Cardiac fibroblast (primary cell): ENCODE measurements around the gene CD79A.

Experiments
- DNase-seq, 2 donors: peaks; one replicate each; pipeline versions ENCODE4 v3.0.0 to v3.0.0-alpha.2; 2010; ENCODE audit warnings: low read depth in 2 of 2
- H3K4me3 ChIP-seq, 2 donors: replicated peaks in 1 of 2; 1 replicate in 1 of 2; 2 replicates in 1 of 2; pipeline ENCODE4 v1.5.1; 2011; ENCODE audit warnings: low read depth in 2 of 2, low read length in 2 of 2, mild to moderate bottlenecking in 2 of 2, moderate library complexity in 1 of 2
- CTCF ChIP-seq: IDR thresholded peaks from one replicate; pipeline ENCODE4 v1.5.1; 2011; ENCODE audit warnings: low read depth, mild to moderate bottlenecking, low read length, inconsistent platforms

The CD79A gene

GRCh38 chr19:41853768-41854167, 23.3 kb upstream of the CD79A start:
- no peak overlapping the region for H3K4me3 ChIP-seq
- TF ChIP-seq CTCF = no peak
- DNase-seq = no peak

DNA sequence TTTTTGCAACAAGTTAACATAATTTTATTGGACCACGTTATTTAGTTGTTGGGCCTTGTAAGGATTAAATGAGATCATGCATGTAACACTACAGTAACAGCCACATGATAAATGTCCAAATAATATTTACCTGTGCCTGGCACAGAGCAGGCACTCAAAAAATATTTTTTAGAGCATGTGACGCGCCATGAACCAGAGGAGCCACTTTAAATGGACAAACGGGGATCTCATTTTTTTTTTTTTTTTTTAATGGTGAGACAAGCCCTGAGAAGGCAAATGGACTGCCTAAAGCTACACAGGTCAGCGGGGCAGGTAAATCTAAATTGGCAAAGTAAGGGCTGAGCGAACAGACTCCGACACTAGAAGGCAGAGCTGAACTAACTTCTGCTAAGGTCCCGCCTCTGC, 17.9 kb upstream of the CD79A start:
- TF ChIP-seq CTCF = no peak
- H3K4me3 ChIP-seq = peak overlapping the region; percentile 22 to 40
- DNase-seq = no peak

DNA sequence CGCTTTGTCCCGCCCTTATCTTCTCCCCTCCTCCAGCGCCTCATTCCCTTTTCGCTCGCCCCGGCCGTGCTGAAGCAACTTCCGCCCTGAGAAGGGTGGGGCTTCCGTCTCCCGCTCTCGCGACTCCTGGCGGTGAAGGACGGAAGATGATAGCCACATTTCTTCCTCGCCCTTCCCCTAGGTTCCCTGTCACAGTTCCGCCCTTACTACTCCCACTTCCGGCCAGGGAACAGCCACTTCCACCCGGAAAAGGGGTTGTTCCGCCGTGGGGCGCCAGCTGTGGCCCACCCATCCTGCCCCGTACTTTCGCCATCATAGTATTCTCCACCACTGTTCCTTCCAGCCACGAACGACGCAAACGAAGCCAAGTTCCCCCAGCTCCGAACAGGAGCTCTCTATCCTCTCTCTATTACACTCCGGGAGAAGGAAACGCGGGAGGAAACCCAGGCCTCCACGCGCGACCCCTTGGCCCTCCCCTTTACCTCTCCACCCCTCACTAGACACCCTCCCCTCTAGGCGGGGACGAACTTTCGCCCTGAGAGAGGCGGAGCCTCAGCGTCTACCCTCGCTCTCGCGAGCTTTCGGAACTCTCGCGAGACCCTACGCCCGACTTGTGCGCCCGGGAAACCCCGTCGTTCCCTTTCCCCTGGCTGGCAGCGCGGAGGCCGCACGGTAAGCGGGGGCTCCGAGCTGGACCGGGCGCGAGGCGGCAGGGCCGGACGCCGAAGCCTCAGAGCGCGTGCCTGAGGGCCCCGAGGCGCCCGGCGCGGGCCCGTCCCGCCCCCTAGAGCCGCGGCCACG, 17.3 kb upstream of the CD79A start, which contains the start of gene RPS19:
RPS19 (plus strand) TSS at position 638 of the 801 bp plus-strand sequence. CDS start 520 bp downstream, outside the sequence.
- peak within 1 kb of the TSS; percentile 68 to 95 for H3K4me3 ChIP-seq
- peak; percentile 62 for TF ChIP-seq CTCF
- peak; percentile 99 for DNase-seq

DNA sequence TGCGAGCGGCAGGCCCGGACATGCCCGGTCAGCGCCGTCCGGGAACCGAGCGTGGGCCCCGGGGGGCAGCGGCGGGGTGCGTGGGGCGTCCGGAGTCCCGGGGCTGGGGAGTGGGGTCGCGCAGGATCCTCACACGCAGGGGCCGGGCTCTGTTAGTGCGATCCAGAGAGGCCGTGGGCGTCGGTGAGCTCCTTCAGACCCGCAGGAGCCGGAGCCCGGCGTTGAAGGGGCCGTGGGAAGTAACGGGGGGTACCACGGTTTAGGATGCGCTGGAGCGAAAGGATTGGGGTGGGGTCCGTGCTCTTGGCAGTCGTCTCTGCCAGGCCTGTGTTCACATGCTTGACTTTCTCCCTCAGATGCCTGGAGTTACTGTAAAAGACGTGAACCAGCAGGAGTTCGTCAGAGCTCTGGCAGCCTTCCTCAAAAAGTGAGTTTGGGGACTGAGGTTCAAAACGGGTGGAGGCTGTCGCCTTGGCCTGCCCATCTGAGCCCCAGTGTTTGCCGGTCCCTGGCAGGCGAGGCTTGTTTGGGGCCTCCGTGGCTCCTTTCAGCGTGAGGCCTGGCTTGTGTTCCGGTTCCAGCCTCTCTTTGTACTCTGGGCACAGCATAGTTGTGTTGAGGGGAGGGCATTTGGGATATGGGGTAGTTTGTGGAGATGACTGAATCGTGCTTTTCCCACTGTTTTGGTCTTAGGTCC, 16.5 kb upstream of the CD79A start:
- H3K4me3 ChIP-seq = peak overlapping the region; percentile 68 to 95
- no peak for TF ChIP-seq CTCF
- DNase-seq = peak; percentile 34 to 44

DNA sequence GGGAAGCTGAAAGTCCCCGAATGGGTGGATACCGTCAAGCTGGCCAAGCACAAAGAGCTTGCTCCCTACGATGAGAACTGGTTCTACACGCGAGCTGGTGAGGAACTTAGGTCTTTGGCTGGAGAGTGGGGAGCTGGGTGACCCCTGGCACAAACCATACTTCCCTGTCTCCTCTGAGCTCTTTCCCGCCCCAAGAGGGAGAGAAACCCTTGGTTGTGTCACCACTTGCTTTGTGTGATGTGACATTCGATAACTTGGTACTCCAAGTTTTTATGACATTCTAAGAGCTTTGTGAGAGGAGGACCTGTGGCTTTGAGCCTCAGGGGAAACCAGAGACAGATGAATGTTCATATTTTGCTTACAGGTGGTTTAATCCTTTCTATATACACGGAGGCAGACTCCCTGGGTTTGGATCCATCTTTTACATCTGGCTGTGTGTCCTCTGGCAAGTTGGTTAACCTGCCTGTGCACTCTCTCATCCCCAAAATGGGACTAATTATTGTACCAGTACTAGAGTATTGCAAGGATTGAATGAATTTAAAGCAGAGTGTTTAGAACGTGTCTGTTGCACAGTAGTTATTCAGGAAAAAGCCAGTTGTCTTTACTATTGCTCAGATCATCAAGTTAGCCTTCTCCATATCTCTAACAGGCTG, 15.8 kb upstream of the CD79A start:
- peak overlapping the region; percentile 68 to 95 for H3K4me3 ChIP-seq
- no peak for TF ChIP-seq CTCF
- no peak for DNase-seq

DNA sequence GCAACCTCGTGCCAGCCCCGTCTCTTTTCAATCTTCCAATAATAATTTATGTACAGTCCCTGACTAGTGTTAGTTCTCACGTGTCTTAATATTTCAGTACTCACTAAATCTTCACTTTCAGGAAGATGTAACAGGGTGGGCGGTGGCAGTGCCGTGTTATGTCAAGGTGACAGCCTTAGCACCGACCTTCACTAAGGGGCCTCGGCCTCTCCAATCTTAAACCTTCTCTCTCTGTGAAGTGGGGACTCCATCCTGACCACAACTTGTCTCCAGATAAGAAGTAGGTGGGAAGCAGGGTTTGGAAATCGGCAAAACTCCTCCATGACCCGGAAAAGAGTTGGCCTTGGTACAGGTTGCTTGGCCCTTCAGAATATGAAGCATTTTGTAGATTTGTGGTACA, 15.2 kb upstream of the CD79A start:
- H3K4me3 ChIP-seq = peak overlapping the region in 1 of 2 donors; percentile 68
- DNase-seq = no peak
- TF ChIP-seq CTCF = no peak
